Immature natural killer cell (primary cell): Measurements from ENCODE around the gene RUNX1. TPM values are rescaled to one million over a fixed set of nuclear protein-coding genes. Genes with fewer than 3 reads are reported as not detected.

ENCODE experiments used
- DNase-seq, 3 donors: peaks; one replicate each; pipeline ENCODE4 v3.0.0; 2022; ENCODE audit warnings: mixed read lengths in 1 of 3
- H3K27ac Mint-ChIP-seq, 6 donors: one replicate each; pipeline ENCODE4 v1.8.0; 2020; ENCODE audit warnings: mixed read lengths in 6 of 6, mild to moderate bottlenecking in 5 of 6, inconsistent platforms in 4 of 6, moderate library complexity in 3 of 6
- H3K27me3 Mint-ChIP-seq, 3 donors: one replicate each; pipeline ENCODE4 v1.8.0; 2020 to 2021; ENCODE audit warnings: low read depth in 3 of 3, mild to moderate bottlenecking in 3 of 3, mixed read lengths in 3 of 3, moderate library complexity in 3 of 3, inconsistent platforms in 1 of 3
- H3K36me3 Mint-ChIP-seq, 3 donors: one replicate each; pipeline ENCODE4 v1.8.0; 2020; ENCODE audit warnings: mixed read lengths in 3 of 3, inconsistent platforms in 2 of 3, mild to moderate bottlenecking in 2 of 3
- H3K4me1 Mint-ChIP-seq, 2 donors: one replicate each; pipeline ENCODE4 v1.8.0; 2020; ENCODE audit warnings: inconsistent platforms in 2 of 2, mild to moderate bottlenecking in 2 of 2, mixed read lengths in 2 of 2, moderate library complexity in 1 of 2
- H3K4me3 Mint-ChIP-seq, 5 donors: one replicate each; pipeline ENCODE4 v1.8.0; 2020; ENCODE audit warnings: mild to moderate bottlenecking in 5 of 5, mixed read lengths in 5 of 5, inconsistent platforms in 3 of 5, moderate library complexity in 3 of 5
- H3K9me3 Mint-ChIP-seq, 6 donors: one replicate each; pipeline ENCODE4 v1.8.0; 2020; ENCODE audit warnings: mild to moderate bottlenecking in 6 of 6, mixed read lengths in 6 of 6, inconsistent platforms in 4 of 6, moderate library complexity in 3 of 6
- polyA plus RNA-seq, 3 donors: library from polyadenylated mRNA; unstranded; fragments of 300-500 nt; fragmentation: Illumina TruSeq; gene quantifications; one replicate each; pipeline ENCODE4 v1.2.3, GENCODE V29; 2021

RUNX1 gene
- polyA plus RNA-seq, 3 donors from 2014 or later = 6.2 to 25.2 (median 10.6) TPM

GRCh38 chr21:34988625-34989024, 60.5 kb downstream of the RUNX1 start:
- Mint-ChIP-seq H3K4me1 (peaks cover 80 to 83% of the 10 kb centered on the region in 2 donors), H3K9me3 (no peaks in the 10 kb centered on the region), H3K36me3 (peaks cover 0 to 12% (median 9%) of the 10 kb centered on the region in 3 donors), H3K27me3 (peaks cover 0 to 4% (median 0%) of the 10 kb centered on the region in 3 donors), H3K27ac (peak overlapping the region in 4 of 6 donors; percentile 46 to 81 (median 62)), H3K4me3 (peak overlapping the region in 4 of 5 donors; percentile 11 to 68 (median 52))
- DNase-seq = no peak

- Mint-ChIP-seq H3K36me3 (peaks cover 0 to 12% (median 9%) of the 10 kb centered on the region in 3 donors), H3K27me3 (peaks cover 0 to 4% (median 0%) of the 10 kb centered on the region in 3 donors), H3K27ac (peak overlapping the region in 5 of 6 donors; percentile 36 to 92 (median 78)), H3K9me3 (no peaks in the 10 kb centered on the region), H3K4me1 (peaks cover 85 to 88% of the 10 kb centered on the region in 2 donors), H3K4me3 (peak overlapping the region; percentile 66 to 84 (median 75))
- no peak for DNase-seq
These were observed 61.0 kb downstream of the RUNX1 start for GRCh38 chr21:34988139-34988538.

- H3K4me1 Mint-ChIP-seq = peaks cover 91 to 94% of the 10 kb centered on the region in 2 donors
- H3K27me3 Mint-ChIP-seq = peaks cover 0 to 4% (median 0%) of the 10 kb centered on the region in 3 donors
- peak overlapping the region; percentile 66 to 84 (median 75) for H3K4me3 Mint-ChIP-seq
- no peaks in the 10 kb centered on the region for H3K9me3 Mint-ChIP-seq
- peaks cover 0 to 12% (median 9%) of the 10 kb centered on the region in 3 donors for H3K36me3 Mint-ChIP-seq
- DNase-seq = no peak
- H3K27ac Mint-ChIP-seq = peak overlapping the region; percentile 75 to 93 (median 84)
These were observed 61.5 kb downstream of the RUNX1 start for GRCh38 chr21:34987501-34988072.

GRCh38 chr21:34986561-34987500, 62.3 kb downstream of the RUNX1 start:
- peak; percentile 41 to 55 (median 47) for DNase-seq
- Mint-ChIP-seq H3K36me3 (peaks cover 0 to 12% (median 9%) of the 10 kb centered on the region in 3 donors), H3K27ac (peak overlapping the region; percentile 78 to 93 (median 84)), H3K4me3 (peak overlapping the region; percentile 66 to 84 (median 75)), H3K4me1 (peaks cover 96 to 98% of the 10 kb centered on the region in 2 donors), H3K27me3 (peaks cover 0 to 6% (median 2%) of the 10 kb centered on the region in 3 donors), H3K9me3 (no peaks in the 10 kb centered on the region)

- no peaks in the 10 kb centered on the region for H3K9me3 Mint-ChIP-seq
- peak overlapping the region; percentile 9 to 92 (median 70) for H3K27ac Mint-ChIP-seq
- H3K4me3 Mint-ChIP-seq = peak overlapping the region; percentile 63 to 84 (median 72)
- H3K27me3 Mint-ChIP-seq = peaks cover 0 to 2% (median 2%) of the 10 kb centered on the region in 3 donors
- peaks cover 84 to 92% of the 10 kb centered on the region in 2 donors for H3K4me1 Mint-ChIP-seq
- no peak for DNase-seq
- peaks cover 0 to 12% (median 6%) of the 10 kb centered on the region in 3 donors for H3K36me3 Mint-ChIP-seq
These were observed 64.6 kb downstream of the RUNX1 start for GRCh38 chr21:34984356-34985058.

GRCh38 chr21:34983680-34984086, 65.4 kb downstream of the RUNX1 start:
- peak overlapping the region; percentile 42 to 92 (median 78) for H3K27ac Mint-ChIP-seq
- peak overlapping the region; percentile 63 to 84 (median 72) for H3K4me3 Mint-ChIP-seq
- peaks cover 0 to 16% (median 6%) of the 10 kb centered on the region in 3 donors for H3K36me3 Mint-ChIP-seq
- H3K9me3 Mint-ChIP-seq = no peaks in the 10 kb centered on the region
- peaks cover 0 to 4% (median 2%) of the 10 kb centered on the region in 3 donors for H3K27me3 Mint-ChIP-seq
- peaks cover 82 to 92% of the 10 kb centered on the region in 2 donors for H3K4me1 Mint-ChIP-seq
- peak; percentile 37 to 52 (median 38) for DNase-seq

GRCh38 chr21:34981791-34982190, 67.3 kb downstream of the RUNX1 start:
- no peak for DNase-seq
- peaks cover 0 to 14% (median 6%) of the 10 kb centered on the region in 3 donors for H3K36me3 Mint-ChIP-seq
- H3K4me1 Mint-ChIP-seq = peaks cover 69 to 79% of the 10 kb centered on the region in 2 donors
- H3K27me3 Mint-ChIP-seq = peaks cover 0 to 4% (median 4%) of the 10 kb centered on the region in 3 donors
- H3K9me3 Mint-ChIP-seq = no peaks in the 10 kb centered on the region
- peak overlapping the region in 3 of 5 donors; percentile 19 to 46 (median 41) for H3K4me3 Mint-ChIP-seq
- H3K27ac Mint-ChIP-seq = peak overlapping the region; percentile 42 to 84 (median 63)

- no peak overlapping the region for H3K4me3 Mint-ChIP-seq
- peaks cover 0 to 4% (median 4%) of the 10 kb centered on the region in 3 donors for H3K27me3 Mint-ChIP-seq
- H3K4me1 Mint-ChIP-seq = peaks cover 63 to 73% of the 10 kb centered on the region in 2 donors
- H3K9me3 Mint-ChIP-seq = no peaks in the 10 kb centered on the region
- peaks cover 3 to 20% (median 8%) of the 10 kb centered on the region in 3 donors for H3K36me3 Mint-ChIP-seq
- DNase-seq = no peak
- H3K27ac Mint-ChIP-seq = no peak overlapping the region
These were observed 68.5 kb downstream of the RUNX1 start for GRCh38 chr21:34980423-34981115.

GRCh38 chr21:34979383-34979782, 69.7 kb downstream of the RUNX1 start:
- H3K4me3 Mint-ChIP-seq = no peak overlapping the region
- no peaks in the 10 kb centered on the region for H3K9me3 Mint-ChIP-seq
- peak overlapping the region in 1 of 6 donors; percentile 19 for H3K27ac Mint-ChIP-seq
- peaks cover 3 to 5% (median 4%) of the 10 kb centered on the region in 3 donors for H3K27me3 Mint-ChIP-seq
- no peak for DNase-seq
- peaks cover 6 to 16% (median 7%) of the 10 kb centered on the region in 3 donors for H3K36me3 Mint-ChIP-seq
- peaks cover 63 to 73% of the 10 kb centered on the region in 2 donors for H3K4me1 Mint-ChIP-seq

GRCh38 chr21:34977333-34977732, 71.8 kb downstream of the RUNX1 start:
- Mint-ChIP-seq H3K36me3 (peaks cover 6 to 15% (median 6%) of the 10 kb centered on the region in 3 donors), H3K27ac (no peak overlapping the region), H3K9me3 (no peaks in the 10 kb centered on the region), H3K4me3 (no peak overlapping the region), H3K4me1 (peaks cover 63 to 73% of the 10 kb centered on the region in 2 donors), H3K27me3 (peaks cover 8 to 10% (median 9%) of the 10 kb centered on the region in 3 donors)
- DNase-seq = no peak

GRCh38 chr21:34974162-34974981, 74.7 kb downstream of the RUNX1 start:
- Mint-ChIP-seq H3K27me3 (peaks cover 7 to 8% (median 7%) of the 10 kb centered on the region in 3 donors), H3K36me3 (peaks cover 14 to 28% (median 17%) of the 10 kb centered on the region in 3 donors), H3K4me1 (peaks cover 73 to 78% of the 10 kb centered on the region in 2 donors), H3K4me3 (peak overlapping the region; percentile 80 to 87 (median 83)), H3K27ac (peak overlapping the region; percentile 58 to 91 (median 84)), H3K9me3 (no peaks in the 10 kb centered on the region)
- peak; percentile 76 to 79 (median 78) for DNase-seq

- no peak for DNase-seq
- peaks cover 75 to 78% of the 10 kb centered on the region in 2 donors for H3K4me1 Mint-ChIP-seq
- H3K36me3 Mint-ChIP-seq = peaks cover 21 to 27% (median 21%) of the 10 kb centered on the region in 3 donors
- H3K4me3 Mint-ChIP-seq = peak overlapping the region; percentile 80 to 87 (median 83)
- peaks cover 5 to 8% (median 7%) of the 10 kb centered on the region in 3 donors for H3K27me3 Mint-ChIP-seq
- H3K9me3 Mint-ChIP-seq = no peaks in the 10 kb centered on the region
- peak overlapping the region; percentile 58 to 91 (median 84) for H3K27ac Mint-ChIP-seq
These were observed 75.4 kb downstream of the RUNX1 start for GRCh38 chr21:34973685-34974084.
